ENCODE results near the gene LPO.

LPO gene

DNA sequence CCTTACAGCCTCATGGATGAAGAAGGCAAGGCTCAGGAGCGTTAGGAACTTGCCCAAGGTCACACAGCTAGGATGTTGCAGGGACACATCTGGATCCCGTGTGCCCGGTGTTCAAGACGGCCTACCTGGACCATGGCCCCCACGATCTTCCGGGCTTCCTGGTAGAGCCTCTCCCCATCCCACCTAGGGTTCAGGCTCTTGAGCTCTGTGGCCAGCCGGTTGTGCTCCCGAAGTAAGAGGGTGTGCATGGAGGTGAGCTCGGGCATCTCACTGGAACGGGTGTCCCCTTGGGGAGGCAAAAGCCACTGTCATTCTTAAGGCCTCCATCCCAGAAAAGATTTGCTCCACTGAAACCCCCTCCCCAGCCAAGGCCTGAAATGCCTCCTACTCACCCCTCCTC is 37.0 kb downstream of the LPO start:
- no peaks in the 10 kb centered on the region for H3K36me3 Mint-ChIP-seq (ENCODE audit: low read depth)
- TF ChIP-seq, protein P1, sequence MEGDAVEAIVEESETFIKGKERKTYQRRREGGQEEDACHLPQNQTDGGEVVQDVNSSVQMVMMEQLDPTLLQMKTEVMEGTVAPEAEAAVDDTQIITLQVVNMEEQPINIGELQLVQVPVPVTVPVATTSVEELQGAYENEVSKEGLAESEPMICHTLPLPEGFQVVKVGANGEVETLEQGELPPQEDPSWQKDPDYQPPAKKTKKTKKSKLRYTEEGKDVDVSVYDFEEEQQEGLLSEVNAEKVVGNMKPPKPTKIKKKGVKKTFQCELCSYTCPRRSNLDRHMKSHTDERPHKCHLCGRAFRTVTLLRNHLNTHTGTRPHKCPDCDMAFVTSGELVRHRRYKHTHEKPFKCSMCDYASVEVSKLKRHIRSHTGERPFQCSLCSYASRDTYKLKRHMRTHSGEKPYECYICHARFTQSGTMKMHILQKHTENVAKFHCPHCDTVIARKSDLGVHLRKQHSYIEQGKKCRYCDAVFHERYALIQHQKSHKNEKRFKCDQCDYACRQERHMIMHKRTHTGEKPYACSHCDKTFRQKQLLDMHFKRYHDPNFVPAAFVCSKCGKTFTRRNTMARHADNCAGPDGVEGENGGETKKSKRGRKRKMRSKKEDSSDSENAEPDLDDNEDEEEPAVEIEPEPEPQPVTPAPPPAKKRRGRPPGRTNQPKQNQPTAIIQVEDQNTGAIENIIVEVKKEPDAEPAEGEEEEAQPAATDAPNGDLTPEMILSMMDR (IDR thresholded peaks at IDR 0.05; ENCODE audit: unreplicated experiment in 3 of 3) = no peak
- no peak overlapping the region for H3K4me3 Mint-ChIP-seq
- H3K9me3 Mint-ChIP-seq = no peaks in the 10 kb centered on the region
- no peaks in the 10 kb centered on the region for H3K4me1 Mint-ChIP-seq
- no peak overlapping the region for H3K27ac Mint-ChIP-seq
- peaks cover 5% of the 10 kb centered on the region for H3K27me3 Mint-ChIP-seq (ENCODE audit: low read depth)

DNA sequence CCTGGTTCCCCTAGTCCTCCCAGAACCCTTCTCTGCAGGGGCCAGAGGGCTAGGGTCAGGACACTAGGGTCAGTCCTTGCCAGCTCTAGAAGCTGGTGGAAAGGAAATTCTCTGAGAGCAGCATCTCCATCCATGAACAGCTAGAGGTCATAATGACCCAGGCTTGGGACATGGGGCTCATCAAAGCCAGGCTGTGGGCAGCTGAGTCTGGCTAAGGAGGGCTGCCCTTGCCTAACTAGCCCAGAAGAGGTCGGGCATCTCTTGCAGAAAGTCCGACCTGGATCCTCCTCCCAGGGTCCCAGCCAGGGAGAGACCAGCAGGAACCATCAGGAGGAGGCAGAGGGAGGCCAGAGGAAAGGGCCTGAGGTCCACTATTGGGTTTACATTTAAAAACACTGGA is 38.0 kb downstream of the LPO start:
- TF ChIP-seq, protein P1 (IDR thresholded peaks at IDR 0.05; ENCODE audit: unreplicated experiment in 3 of 3) = no peak
- Mint-ChIP-seq H3K36me3 (ENCODE audit: low read depth) (no peaks in the 10 kb centered on the region), H3K27me3 (ENCODE audit: low read depth) (peaks cover 5% of the 10 kb centered on the region), H3K4me1 (no peaks in the 10 kb centered on the region), H3K9me3 (no peaks in the 10 kb centered on the region), H3K27ac (no peak overlapping the region), H3K4me3 (no peak overlapping the region)

DNA sequence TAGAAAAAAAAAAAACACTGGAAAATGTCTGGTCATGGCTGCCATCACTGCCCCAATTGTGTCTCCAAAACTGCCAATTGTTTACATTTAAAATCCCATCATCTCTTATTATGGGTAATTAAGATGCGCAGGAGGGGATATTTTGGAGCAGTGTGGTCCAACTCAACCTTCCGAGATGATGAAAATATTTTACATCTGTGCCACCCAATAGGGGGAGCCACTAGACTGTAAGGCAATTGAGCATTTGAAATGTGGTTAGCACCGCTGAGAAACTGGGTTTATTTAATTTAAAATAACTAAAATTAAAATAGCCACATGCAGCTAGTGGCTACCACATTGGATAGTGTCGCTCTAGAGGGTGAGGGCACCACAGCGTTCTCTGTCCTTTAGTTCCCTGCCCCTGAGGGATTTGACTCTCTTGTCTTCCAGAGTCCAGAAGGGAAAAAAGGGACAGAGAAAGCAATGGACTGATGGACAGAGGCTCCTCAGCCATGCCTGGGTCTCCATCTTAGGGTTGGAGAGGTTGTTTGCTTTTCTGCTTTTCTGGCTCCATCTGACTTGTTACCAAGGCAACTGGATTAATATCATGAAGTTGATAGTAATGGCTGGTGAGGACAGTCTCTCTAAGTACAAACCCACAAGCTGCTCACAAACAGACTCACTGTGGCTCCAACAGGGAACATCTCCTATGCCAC is 38.9 kb downstream of the LPO start:
- H3K4me3 Mint-ChIP-seq = no peak overlapping the region
- no peaks in the 10 kb centered on the region for H3K9me3 Mint-ChIP-seq
- peaks cover 5% of the 10 kb centered on the region for H3K27me3 Mint-ChIP-seq (ENCODE audit: low read depth)
- H3K36me3 Mint-ChIP-seq (ENCODE audit: low read depth) = no peaks in the 10 kb centered on the region
- TF ChIP-seq, protein P1 (IDR thresholded peaks at IDR 0.05; ENCODE audit: unreplicated experiment in 3 of 3) = peak in 2 of 3 experiments; percentile 18 to 36
- H3K4me1 Mint-ChIP-seq = no peaks in the 10 kb centered on the region
- no peak overlapping the region for H3K27ac Mint-ChIP-seq

DNA sequence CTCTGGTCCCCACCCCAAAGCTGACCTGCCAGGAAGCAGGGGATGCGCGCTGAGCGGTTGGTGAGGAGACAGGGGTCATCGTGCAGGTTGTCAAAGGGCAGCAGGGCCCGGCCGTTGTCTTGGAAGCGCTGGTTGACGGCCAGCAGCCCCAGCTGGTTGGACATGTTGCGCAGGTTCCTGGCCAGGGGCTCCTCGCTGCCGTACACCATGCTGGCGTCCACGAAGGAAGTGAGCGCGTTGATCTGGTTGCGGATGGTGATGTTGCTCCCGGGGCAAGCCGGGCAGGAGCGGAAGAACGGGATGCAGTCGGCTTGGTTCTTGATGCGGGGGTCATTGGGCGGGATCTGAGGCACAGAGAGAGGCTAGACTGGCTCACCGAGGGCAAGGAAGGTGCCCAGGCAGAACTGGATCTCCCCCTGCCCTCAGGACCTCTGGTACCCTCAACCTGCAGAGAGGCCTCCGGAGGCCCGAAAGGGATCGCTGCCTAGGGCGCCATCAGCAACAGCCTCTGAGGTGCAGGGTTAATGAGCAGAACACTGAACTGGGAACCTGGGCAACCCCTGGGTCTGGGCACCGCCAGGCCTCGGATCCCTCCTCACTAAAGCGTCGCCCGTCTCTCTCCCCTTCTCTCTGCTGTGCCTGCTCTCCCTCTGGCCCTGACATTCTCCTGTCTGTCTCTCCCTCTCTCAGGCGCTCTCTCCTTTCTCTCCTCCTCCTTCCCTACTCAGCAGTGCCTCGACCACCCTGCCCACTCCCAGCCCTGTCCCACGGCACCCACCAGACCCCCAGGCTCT is 39.6 kb downstream of the LPO start:
- Mint-ChIP-seq H3K4me1 (no peaks in the 10 kb centered on the region), H3K36me3 (ENCODE audit: low read depth) (no peaks in the 10 kb centered on the region), H3K27me3 (ENCODE audit: low read depth) (peaks cover 5% of the 10 kb centered on the region), H3K9me3 (no peaks in the 10 kb centered on the region), H3K4me3 (no peak overlapping the region), H3K27ac (no peak overlapping the region)
- TF ChIP-seq, protein P1 (IDR thresholded peaks at IDR 0.05; ENCODE audit: unreplicated experiment in 3 of 3) = no peak

DNA sequence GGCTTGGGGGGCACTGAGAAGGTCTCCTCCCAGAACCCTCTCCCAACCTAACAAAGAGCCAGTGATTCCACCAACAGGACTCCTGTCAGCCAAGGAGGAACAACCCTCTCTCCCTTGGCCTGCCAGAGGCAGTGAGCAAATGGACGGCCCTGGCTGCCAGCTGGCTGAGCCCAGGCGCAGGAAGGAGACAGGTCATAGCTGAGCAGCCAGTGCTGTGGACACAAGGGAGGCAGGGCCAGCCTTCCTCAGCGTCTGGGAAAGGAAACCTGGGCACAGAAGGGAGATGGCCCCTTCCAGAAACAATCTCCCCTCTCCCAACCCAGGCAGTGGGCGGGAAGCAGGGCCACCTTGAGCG is 40.3 kb downstream of the LPO start:
- TF ChIP-seq, protein P1 (IDR thresholded peaks at IDR 0.05; ENCODE audit: unreplicated experiment in 3 of 3) = no peak
- H3K36me3 Mint-ChIP-seq (ENCODE audit: low read depth) = no peaks in the 10 kb centered on the region
- peaks cover 7% of the 10 kb centered on the region for H3K27me3 Mint-ChIP-seq (ENCODE audit: low read depth)
- H3K4me3 Mint-ChIP-seq = no peak overlapping the region
- no peaks in the 10 kb centered on the region for H3K4me1 Mint-ChIP-seq
- H3K27ac Mint-ChIP-seq = no peak overlapping the region
- no peaks in the 10 kb centered on the region for H3K9me3 Mint-ChIP-seq

Measured in nephron (organoid).